ENCODE measurements around the gene TECPR1.

DNA sequence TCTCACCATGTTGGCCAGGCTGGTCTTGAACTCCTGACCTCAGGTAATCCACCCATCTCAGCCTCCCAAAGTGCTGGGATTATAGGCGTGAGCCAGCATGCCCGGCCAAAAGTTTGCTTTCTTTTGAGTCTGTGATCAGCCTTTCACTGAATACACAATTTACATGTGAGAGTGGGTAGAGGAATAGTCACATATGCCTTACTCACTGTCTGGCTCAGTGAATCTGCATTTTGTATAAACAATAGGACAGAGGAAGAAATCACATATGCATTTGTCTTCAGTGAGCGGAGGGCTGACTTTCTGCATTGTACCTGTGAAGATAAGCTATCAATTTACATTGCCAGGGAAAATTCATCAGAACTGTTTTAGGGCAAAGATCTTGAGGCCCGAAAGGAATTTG lies 2.5 kb upstream of the TECPR1 start:
- TF ChIP-seq POLR2A (IDR thresholded peaks at IDR 0.05): no peak
- TF ChIP-seq CTCF (IDR thresholded peaks at IDR 0.05): no peak

Measured in lower leg skin (tissue), 3 donors.